Activated CD4-positive, alpha-beta T cell treated with anti-CD3 and anti-CD28 coated beads for 24 hours (primary cell): ENCODE measurements around the gene CXCR5.
"Not testable (repeated sequence)": the region's sequence is repeated elsewhere in the genome, so short reads cannot be mapped to it uniquely, and the experiment has no call there.

ENCODE experiments used
- DNase-seq, 2 donors: peaks; one replicate each; pipeline ENCODE4 v3.0.0-alpha.2; 2020; ENCODE audit warnings: low read depth in 2 of 2

The CXCR5 gene

GRCh38 chr11:118883368-118884071 is at the start of gene CXCR5:
Gene CXCR5 (plus strand): TSS chr11:118883892. CDS start chr11:118883942, 50 bp downstream.
- DNase-seq, result no peak

- no peak for DNase-seq
These were observed 49.2 kb upstream of the CXCR5 start for GRCh38 chr11:118834427-118835028.

GRCh38 chr11:118837868-118838267 is 45.8 kb upstream of the CXCR5 start:
- DNase-seq, result no peak

GRCh38 chr11:118838905-118839553 is 44.7 kb upstream of the CXCR5 start:
- DNase-seq, result no peak

GRCh38 chr11:118841469-118842242 is 42.0 kb upstream of the CXCR5 start:
- DNase-seq, result peak; percentile 34 to 36

GRCh38 chr11:118842369-118842768 is 41.3 kb upstream of the CXCR5 start:
- DNase-seq, result no peak

GRCh38 chr11:118842843-118843242 is 40.8 kb upstream of the CXCR5 start:
- not testable (repeated sequence) for DNase-seq

GRCh38 chr11:118843565-118843964 is 40.1 kb upstream of the CXCR5 start:
- no peak for DNase-seq

- DNase-seq, result no peak
These were observed 38.3 kb upstream of the CXCR5 start for GRCh38 chr11:118845369-118845768.

- no peak for DNase-seq
These were observed 37.3 kb upstream of the CXCR5 start for GRCh38 chr11:118846181-118846935.

GRCh38 chr11:118849825-118850224 is 33.9 kb upstream of the CXCR5 start:
- DNase-seq, result no peak

- no peak for DNase-seq
These were observed 31.7 kb upstream of the CXCR5 start for GRCh38 chr11:118851970-118852369.

GRCh38 chr11:118853678-118854077 is 30.0 kb upstream of the CXCR5 start:
- DNase-seq, result no peak

GRCh38 chr11:118856314-118856713 is 27.4 kb upstream of the CXCR5 start:
- no peak for DNase-seq

GRCh38 chr11:118857385-118857784 is 26.3 kb upstream of the CXCR5 start:
- DNase-seq, result no peak

- no peak for DNase-seq
These were observed 23.7 kb upstream of the CXCR5 start for GRCh38 chr11:118859973-118860372.

- no peak for DNase-seq
These were observed 15.0 kb upstream of the CXCR5 start for GRCh38 chr11:118868659-118869058.

- no peak for DNase-seq
These were observed 13.0 kb upstream of the CXCR5 start for GRCh38 chr11:118870396-118871343.

- DNase-seq, result no peak
These were observed 11.3 kb upstream of the CXCR5 start for GRCh38 chr11:118872403-118872821.

- no peak for DNase-seq
These were observed 9.9 kb upstream of the CXCR5 start for GRCh38 chr11:118873804-118874203.
